Fibroblast of upper back skin (primary cell): ENCODE measurements around the gene MRPS10.

Experiments used
- DNase-seq: peaks from one replicate; pipeline ENCODE4 v3.0.0-alpha.2; 2013

MRPS10 gene

DNA sequence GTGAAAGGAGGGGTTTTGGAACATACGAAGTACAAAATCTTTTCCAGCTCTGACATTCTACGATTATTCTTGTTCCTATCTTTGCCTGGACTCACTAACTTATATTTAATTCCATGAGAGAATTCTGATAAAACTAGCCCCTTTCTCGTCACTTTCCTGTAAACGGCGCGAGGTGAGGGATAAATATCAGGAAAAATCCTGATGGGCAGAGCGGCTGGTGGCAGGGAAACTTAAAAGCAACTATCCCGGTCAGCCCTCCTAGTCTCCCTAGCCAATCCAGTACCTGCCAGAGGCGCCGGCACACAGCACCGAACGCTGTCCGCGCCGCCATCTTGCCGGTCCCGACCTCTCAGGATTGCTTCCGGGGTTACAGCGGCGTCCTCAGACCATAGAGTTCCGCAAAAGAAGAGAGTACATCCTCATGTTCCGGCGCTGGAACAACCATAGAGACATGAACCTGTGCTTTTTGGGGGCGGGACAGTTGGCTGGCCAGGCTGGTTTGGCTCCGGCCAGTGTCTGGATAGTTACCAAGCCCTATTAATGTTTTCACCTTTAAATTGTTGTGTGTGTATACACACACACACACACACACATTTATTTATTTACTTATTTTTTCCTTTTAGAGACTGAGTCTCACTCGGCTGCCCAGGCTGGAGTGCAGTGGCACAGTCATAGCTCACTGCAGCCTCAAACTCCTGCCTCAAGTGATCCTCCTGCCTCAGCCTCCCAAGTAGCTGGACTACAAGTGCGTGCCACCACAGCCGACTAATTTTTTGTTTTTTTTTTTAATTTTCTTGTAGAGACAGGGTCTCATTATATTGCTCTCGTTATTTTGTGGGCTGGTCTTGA is at the start of gene MRPS10:
TSS of gene MRPS10 (minus strand) at position 343 of the 849 bp plus-strand sequence. CDS start at position 331, 12 bp downstream.
- DNase-seq: peak; percentile 95

DNA sequence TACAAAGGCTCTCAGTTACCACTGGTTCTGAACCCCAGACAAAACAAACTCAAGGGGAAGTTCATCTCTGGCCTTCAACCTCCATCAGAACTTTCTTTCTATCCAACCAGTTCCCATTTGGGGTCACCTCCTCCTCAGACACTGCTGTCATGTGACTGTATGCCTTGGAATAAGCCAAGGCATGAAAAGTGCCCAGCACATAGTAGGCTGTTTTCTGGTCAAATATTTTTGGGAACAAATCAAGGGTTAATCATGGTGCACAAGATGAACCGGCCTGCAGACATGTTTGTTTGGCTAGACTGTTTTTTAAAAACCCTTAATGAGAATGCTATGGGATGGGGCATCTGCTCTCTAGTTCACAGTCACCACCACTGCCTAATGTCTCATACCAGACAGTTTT is 48.9 kb upstream of the MRPS10 start:
- no peak for DNase-seq

DNA sequence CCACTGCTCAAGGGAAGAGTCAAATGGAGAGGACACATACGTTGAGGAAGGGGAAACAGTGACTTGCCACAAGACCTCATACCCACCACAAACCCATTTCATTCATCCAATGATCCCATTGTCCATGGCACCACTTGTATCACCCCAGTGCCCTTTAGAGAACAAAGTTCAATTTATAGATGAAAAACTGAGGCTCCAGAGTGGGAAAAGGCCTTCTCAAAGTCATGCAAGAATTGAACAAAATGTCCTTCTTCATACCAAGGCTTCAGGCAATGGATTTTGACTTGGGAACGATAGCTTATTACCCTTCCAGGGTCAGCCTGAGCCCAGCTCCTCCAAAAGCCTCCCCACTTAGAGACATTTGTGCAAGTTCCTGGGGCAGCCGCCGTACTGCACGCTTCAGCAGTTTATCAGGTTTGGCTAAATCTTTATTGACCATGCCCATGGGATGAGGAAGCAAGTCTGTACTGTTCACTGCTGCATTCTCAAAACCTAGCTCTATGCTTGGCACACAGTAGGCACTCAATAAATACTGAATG is 47.3 kb upstream of the MRPS10 start:
- no peak for DNase-seq

DNA sequence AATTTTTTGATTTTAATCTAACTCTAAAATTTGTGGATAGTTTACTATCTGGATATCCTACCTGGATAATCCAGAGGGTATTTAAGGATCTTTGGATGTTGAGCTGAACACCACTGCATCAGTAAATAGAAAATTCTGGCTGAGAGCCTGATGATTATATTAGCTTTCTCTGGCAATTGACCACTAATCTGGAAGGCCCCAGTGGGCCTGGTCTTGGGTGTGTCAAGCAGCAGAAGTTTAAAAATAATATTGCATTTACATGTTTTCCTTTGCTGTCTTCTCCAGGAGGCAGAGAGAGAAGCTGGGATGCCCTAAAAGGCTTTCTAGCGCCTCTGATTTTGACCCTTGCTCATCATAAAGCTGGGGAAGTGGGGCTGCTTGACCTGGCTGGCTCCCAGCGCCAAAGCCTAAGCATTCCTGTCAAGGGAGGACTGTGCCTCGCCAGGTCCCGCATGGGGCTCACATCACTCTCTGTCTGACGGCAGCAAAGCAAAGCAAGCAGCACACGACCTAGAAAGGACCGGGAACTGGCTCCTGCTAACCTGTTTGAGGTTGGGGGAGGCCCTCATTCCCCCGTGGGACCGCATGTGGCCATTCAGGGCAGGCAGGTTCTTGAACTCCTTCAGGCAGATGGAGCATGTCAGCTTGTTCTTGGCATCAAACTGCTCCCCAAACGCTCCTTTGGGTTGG is 46.6 kb upstream of the MRPS10 start:
- no peak for DNase-seq

DNA sequence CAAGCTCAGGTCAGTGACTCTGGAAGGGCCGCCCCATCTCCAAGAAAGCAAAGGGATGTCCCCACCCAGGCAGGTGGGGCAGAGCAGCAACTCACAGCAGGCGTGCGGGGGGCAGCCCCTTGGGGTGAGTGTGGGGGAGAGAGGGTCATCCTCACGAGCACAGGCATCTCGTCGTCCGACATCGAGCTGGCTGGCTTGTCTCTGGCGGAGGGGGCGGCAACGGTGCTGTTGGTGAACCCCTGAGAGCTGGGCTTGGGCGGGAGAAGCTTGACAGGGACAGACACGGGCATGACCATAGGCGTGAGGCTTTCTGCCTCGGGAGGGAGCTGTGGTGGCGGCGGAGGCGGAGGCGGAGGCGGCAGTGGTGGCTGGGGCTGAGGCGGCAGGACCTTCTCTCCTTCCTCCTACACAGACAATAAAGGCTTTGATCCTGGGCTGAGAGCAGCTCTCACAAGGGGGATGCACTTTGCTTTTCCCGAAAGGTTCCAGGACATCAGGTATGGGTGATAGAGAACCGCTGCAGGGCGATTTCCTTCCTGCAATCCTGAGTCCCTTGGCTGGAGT is 45.6 kb upstream of the MRPS10 start:
- no peak for DNase-seq

DNA sequence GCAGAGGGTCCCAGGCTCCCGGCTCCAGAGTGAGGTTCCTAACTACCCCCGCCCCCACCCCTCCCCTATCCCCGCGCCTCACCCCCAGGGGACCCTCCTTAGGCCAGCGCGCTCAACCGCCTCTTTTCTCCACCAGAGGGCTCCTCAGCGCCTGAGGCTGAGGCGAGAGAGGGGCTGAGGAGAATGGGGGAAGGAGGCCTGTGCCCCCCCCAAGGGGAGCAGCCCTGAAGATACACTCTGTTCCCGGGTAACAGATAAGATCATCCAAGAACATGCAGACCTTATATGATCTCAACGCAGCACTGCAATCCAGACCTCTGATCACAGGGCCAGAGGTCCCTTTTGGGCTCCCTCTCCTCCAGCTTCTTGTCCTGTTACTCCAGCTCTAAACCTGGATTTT is 43.3 kb upstream of the MRPS10 start:
- no peak for DNase-seq

DNA sequence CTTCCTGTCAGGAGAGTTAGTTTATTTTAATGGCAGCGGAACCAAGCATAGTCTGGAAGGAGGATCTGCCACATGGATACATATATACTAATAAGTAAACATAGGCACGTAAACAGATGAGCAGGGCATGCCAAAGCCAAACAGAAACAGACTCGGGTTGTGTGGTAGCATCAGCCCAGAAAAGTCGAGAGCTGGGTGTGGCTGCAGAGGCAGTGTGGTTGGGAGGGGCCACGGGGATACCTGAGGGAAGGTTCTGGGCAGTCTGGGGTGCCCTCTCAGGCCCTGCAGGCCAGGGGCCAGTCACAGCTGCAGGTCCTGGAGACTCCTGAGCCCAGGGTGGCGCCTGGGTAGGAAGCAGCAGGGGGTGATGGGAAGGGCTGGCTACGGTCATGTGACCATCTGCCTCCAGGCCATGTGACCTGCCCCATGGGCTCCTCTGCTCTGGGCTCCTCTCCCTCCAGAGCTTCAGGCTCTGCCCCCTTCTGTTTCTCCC is 42.8 kb upstream of the MRPS10 start:
- DNase-seq: no peak

DNA sequence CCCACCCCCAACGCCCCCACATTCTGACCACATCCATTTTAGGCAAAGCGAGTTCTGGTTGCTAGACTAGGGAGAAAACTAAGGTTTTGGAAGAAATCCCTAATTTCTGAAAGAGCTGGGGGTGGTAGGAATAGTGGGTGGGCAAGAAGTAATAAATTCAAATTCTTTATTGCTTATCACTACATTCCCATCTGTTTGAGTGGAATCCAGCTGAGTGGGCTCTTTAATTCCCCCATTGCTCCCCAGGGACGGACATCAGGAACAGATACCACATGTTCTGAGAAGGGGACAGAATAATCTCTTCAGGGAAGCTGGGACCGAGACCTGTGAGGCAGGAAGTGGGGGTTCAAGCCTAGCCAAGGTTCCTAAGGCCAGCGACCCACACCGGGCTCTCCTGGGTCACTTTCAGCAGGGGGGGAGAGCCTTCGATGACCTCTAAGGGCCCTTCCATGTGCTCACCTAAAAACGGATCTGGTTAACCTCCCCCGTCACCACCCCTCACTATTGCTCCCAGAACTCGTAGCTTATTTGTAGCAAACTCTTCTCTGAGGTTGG is 42.3 kb upstream of the MRPS10 start:
- DNase-seq: peak; percentile 54

DNA sequence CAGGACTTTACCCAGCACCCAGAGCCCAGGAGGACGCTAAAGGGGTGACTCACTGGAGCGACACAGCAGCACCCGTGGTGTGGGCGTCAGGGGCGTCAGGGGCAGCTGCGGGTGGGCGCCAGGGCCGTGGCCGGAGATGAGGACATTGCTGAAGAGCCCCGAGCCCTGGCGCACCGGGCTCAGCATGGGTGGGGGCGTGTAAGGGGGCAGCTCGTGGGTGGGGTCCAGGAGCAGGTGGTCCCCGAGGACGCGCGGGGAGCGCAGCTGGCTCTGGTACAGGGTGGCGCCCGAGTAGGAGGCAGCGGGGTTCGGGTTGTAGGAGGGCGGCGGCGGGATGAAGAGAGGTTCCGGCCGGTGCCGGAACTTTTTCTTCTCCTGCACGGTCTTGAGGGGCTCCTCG is 41.6 kb upstream of the MRPS10 start:
- DNase-seq: no peak

DNA sequence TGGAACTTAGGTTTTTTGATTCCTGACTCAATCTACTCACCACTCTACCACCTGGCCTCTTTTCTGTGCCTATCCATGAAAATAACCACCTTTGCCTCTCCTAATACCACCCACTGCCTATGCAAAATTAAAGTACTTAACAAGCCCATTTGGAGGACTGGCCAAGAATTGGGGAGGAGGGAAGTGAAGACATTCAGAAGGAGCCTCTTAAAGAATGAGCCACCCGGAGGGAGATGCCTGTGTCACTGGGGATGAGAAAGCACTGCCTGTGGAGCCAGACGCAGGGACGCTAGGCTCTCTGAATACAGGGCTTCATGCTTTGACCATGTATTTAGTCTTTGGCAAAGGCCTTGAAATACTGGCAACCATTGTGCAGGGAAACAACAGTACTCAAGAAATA is 40.0 kb upstream of the MRPS10 start:
- no peak for DNase-seq

DNA sequence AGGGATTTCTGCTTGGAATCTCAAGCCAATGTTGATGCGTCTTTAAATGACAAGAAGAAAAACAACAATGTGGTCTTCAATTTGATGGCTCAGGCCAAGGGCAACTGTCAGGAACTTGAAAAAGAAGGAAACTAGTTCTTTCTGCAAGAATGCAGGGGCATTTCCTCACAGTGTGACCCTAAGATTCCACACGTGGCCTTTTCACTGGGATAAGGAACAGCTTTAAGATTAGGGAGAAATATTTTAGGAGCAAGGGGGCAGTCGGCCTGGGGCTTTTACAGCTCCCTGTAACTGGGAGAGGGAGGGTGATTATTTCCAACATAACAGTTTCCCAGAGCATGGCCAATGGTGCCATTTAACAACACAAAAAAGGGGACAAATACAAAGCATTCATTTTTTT is 39.4 kb upstream of the MRPS10 start:
- no peak for DNase-seq

DNA sequence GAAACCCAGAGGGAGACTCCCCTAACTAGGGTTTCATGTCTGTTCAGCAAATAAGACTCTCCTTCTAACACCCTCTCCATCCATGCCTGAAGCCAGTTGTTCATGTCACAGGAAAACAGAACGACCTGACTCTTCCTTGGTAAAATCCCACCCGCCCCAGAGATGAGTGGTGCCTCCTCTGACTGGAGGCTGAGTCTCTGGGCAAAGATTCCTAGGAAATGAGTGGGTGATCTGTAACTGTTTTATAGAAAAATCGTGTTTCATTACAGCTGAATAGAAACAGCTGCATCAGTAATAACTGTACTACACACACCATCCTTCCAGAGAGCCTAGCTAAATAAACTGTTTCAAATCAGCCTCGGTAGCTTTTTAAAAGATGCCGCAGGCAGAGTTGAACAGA is 37.4 kb upstream of the MRPS10 start:
- no peak for DNase-seq

DNA sequence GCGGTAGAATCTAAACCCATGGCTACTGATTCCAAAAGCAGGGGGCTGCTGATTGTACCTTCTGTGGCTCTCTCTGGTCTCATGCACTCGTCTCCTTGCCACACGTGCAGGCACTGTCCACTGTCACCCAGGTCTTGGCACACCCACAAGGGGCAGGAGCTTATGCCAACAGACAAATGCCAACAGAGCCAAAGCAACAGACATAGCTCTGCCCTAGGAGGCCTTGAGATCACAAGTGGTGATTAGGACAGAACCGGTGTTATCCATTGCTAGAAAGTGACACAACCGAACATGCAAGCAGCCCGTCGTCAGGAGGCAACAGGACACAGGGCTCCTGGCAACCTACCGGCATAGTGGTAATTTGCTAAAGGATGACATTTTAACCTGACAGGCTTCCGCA is 36.8 kb upstream of the MRPS10 start:
- DNase-seq: no peak

DNA sequence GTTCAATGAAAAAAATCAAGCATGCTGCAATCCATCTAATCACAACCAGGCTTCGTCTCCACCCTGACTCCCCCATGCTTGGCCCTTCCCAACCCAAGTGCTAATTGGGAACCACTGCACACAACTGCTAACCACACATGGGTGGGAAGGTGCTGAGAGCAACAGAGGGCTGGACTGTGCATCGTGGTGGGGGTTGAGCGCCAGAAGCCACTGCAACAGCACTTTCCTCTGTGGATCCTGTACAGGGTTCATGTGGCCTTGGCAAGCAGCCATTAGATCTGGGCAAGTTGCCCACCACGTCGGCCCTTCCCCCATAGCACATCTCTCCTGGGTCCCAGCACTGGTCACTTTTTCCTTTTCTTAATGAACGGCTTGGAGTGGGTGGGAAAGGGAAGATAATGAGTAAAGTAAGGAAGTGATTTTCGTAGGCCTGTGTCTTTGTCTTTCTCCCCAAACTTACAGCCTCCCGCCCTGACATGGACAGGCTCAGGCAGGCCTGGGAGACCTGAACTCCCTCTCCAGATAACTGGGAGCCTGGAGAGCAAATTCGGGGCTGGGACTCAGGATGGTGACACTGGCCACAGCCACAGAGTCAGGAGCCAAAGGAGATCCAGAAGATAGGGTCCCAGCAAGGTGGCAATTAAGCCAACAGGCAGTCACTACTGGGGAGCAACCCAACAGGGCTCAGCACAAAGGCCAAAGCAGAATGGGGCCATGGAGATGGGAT is 34.4 kb upstream of the MRPS10 start:
- peak; percentile 43 for DNase-seq

DNA sequence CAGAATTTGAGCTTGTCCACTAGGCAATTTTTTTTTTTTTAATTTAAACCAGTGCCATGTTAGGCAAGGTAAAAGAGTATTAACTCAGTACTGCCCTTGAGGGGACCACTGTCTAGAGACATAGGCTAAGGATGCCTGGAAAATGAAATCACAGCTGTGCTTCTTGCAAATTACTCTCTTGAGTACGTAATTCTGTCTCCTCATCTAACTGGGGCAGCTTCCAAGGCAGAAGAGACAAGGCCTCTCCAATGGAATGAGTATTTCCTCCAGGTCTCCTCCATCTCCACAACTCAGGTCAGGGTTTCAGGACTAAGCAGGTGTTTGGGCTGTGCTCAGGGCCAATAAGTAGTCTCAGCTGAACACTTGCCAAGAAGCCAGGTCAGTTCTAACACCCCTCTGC is 33.8 kb upstream of the MRPS10 start:
- peak; percentile 52 for DNase-seq

DNA sequence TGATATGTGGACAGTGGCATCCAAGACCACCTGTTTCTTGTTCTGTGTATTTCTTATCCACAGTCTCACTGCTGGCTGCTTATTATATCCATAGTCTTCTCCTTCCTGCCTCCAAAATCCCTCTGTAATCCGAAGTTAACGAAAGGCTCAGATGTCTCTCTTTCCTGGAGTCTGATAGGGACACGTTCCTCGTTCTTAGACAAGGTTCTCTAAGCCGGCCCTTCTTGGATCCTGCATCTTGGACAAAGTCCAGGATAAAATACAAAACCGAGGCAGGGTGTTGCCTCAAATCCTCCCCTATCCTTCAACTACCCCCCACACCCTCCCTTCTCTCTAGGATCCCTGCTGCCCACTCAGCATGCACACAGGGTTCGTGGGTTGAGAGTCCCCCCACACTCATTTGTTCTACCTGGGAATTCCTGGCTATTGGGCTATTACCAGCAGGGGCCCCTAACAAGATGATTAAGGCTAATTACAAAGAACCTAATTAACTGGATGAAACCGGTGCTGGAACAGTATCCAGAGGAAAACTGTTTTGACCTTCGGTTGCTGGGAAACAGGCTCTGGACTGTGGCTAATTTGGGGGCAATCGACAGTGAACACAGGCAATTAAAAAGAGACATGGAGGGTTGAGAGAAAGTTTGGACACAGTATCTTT is 32.7 kb upstream of the MRPS10 start:
- DNase-seq: no peak

DNA sequence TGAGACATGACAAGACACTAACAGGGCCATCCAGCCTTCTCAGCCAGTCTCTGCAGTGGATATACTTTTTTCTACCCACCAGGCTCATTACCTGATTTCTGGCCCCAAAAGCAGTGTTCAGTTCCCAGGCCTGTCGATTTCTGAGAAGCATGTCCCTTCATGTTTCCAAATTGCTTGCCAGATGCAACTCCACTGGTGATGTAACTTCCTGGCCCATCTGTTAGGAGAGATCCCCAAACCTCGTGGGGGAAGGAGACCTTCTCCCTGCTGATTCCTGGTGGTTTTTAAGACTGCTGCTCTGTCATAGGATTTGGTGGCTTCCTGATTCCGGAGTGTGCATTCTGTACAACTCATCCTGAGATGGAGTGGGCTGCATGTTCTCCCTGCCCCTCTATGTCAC is 31.6 kb upstream of the MRPS10 start:
- peak; percentile 25 for DNase-seq

DNA sequence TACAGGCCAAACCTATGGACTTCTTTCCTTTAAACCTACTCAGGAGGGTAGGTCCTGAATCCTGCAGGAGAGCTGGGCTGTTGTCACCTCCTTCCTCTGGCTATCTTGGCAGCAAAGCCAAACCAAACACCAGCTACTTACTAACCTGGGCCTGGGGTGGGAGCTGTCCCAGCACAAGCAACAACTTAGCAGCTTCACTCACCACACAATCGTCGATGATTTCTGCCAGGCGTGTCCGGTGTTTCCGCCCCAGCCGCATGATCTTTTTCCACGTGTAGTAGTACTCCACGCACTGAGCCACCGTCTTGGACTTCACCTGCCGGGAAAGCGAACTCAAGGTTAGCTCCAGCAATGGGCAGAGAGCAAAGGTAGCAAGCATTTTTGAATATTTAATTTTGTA is 25.4 kb upstream of the MRPS10 start:
- no peak for DNase-seq

DNA sequence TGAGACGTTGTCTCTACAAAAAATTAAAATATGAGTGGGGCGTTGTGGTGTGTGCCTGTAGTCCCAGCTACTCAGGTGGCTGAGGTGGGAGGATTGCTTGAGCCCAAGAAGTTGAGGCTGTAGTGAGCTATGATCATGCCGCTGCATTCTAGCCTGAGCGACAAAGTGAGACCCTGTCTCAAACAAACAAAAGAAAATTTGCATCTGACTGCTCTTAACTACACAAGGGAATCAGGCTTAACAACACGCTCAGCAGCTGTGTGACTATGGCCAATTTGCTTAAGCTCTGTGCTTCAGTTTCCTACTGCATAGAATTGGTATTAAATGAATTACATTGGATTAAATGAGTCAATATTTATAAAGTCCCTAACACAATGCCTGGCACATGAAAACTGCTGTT is 24.3 kb upstream of the MRPS10 start:
- DNase-seq: no peak

DNA sequence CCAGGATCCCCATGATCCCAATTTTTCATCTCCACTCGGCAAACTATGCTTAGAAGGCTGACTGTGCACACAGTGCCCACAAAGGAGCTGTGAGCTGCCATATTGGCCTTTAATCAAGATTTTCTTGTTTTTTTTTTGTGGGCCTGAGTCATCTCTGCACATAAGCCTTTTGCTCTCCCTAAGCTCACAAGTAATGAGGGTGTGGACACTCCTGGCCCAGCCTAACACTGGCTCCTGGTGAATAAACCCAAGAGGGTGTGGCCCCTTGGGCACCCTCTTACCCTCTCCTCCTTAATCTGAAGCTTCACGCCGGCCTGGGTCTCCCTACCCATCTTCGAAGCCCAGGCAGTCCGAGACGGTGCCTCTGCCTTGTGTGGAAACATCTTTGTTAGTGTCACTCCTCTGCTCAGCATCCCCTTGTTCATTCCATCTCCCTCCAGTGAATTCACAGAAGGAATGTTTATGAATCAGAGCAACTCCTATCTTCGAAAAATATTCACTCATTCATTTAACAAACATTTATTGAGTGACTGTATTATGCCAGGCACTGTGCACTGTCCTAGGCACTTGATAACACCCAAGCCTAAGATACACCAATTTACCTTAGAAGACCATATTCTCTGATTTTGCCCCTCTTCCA is 22.2 kb upstream of the MRPS10 start:
- peak; percentile 32 for DNase-seq

DNA sequence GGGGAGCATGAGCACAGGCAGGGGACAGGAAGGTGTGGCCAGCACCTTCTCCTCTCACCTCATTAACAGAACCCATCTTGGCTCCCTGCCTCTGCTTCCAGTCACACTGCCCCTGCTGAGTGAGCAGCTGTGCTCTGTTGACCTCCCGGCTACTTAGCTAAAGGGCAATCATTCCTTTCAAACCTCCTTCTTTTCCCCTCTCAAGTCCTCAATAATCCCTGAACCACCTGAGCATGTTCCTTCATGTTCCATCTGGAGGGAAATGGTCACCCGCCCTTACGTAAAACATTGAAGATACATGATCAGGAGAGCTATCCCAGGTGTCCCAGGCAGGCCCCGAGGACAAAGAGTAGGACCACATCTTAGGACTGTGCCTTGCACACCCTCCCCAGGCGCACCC is 21.7 kb upstream of the MRPS10 start:
- no peak for DNase-seq

DNA sequence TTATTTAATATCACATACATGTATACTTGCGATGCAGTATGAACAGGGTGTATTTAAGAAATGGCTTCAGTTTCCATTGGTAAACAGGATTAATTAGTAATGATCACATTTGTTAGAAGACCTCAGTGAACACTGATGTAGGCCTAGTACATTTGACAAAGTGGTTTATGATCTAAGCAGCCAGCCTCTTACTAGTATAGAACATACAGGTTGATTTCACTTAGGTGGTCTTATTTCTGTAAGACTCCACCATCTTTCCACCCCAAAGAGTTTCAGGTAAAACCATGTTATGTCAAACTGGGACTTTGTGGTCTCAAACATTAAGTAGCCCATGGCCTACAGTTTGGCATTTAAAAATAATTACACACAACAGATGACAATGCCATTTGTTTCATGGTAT is 20.2 kb upstream of the MRPS10 start:
- no peak for DNase-seq
